ENCODE measurements around the gene ARHGEF39.

DNA sequence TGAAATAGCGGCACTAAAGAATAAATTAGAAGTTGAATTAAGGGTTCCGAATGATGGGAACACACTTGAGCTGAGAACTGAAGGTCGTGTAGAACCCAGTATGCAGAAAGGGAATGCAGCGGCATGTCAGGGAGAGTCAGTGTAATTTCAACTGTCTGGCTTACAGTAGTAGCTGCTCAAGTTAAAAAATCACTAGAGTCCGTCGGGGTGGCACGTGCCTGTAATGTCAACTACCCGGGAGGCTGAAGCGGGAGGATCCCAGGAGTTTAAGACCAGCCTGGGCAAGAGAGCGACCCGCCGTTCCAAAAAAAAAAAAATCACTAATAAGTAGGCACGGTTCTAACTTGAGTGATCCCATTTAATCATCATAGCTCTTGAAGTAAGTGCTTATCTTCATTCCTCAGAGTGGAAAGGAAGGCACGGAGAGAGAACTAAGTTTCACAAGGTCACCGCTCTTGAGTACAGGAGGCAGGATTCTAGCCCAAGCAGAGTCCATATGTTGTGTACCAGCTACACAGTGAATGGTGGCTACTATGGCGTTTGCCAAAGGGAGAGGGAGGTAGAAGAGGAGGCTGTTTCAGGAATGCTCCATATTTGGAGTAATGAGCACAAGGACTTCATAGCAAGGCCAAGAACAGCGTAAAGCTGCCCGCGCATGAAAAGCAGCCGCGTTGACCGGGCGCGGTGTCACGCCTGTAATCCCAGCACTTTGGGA is 8.0 kb downstream of the ARHGEF39 start:
- TF ChIP-seq POLR2AphosphoS5 (IDR thresholded peaks at IDR 0.05), result peak in 1 of 4 donors; percentile 4
- TF ChIP-seq, protein P1, sequence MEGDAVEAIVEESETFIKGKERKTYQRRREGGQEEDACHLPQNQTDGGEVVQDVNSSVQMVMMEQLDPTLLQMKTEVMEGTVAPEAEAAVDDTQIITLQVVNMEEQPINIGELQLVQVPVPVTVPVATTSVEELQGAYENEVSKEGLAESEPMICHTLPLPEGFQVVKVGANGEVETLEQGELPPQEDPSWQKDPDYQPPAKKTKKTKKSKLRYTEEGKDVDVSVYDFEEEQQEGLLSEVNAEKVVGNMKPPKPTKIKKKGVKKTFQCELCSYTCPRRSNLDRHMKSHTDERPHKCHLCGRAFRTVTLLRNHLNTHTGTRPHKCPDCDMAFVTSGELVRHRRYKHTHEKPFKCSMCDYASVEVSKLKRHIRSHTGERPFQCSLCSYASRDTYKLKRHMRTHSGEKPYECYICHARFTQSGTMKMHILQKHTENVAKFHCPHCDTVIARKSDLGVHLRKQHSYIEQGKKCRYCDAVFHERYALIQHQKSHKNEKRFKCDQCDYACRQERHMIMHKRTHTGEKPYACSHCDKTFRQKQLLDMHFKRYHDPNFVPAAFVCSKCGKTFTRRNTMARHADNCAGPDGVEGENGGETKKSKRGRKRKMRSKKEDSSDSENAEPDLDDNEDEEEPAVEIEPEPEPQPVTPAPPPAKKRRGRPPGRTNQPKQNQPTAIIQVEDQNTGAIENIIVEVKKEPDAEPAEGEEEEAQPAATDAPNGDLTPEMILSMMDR (IDR thresholded peaks at IDR 0.05), result no peak

Data from sigmoid colon (tissue), 4 donors.